Parathyroid adenoma (tissue), 2 donors: Measurements from ENCODE around the gene FAM83C.

Experiments used
- H2AFZ ChIP-seq: fragments of 300-600 bp; sonication (generic); one replicate; pipeline ENCODE4 v1.7.0; 2017; ENCODE audit warnings: antibody characterized with exemption, mild to moderate bottlenecking
- H3K27ac ChIP-seq: fragments of 300-600 bp; sonication (generic); one replicate; pipeline ENCODE4 v1.7.0; 2017
- H3K27me3 ChIP-seq: fragments of 300-600 bp; sonication (generic); one replicate; pipeline ENCODE4 v1.7.0; 2017; ENCODE audit warnings: low read length; ENCODE audit not compliant: control insufficient read depth, insufficient read depth
- H3K36me3 ChIP-seq: fragments of 300-600 bp; sonication (generic); one replicate; pipeline ENCODE4 v1.7.0; 2017; ENCODE audit warnings: low read length; ENCODE audit not compliant: control insufficient read depth, insufficient read depth
- H3K4me1 ChIP-seq: fragments of 300-600 bp; sonication (generic); one replicate; pipeline ENCODE4 v1.7.0; 2017; ENCODE audit warnings: control low read depth
- H3K4me2 ChIP-seq: fragments of 300-600 bp; sonication (generic); one replicate; pipeline ENCODE4 v1.7.0; 2017; ENCODE audit warnings: low read length
- H3K4me3 ChIP-seq: fragments of 300-600 bp; sonication (generic); one replicate; pipeline ENCODE4 v1.7.0; 2017; ENCODE audit warnings: low read depth, low read length
- H3K79me2 ChIP-seq: fragments of 300-600 bp; sonication (generic); one replicate; pipeline ENCODE4 v1.7.0; 2017; ENCODE audit warnings: control low read depth
- H3K9ac ChIP-seq: fragments of 300-600 bp; sonication (generic); one replicate; pipeline ENCODE4 v1.7.0; 2017; ENCODE audit warnings: mild to moderate bottlenecking
- H3K9me3 ChIP-seq: fragments of 300-600 bp; sonication (generic); one replicate; pipeline ENCODE4 v1.7.0; 2017; ENCODE audit warnings: low read length; ENCODE audit not compliant: control insufficient read depth
- CTCF ChIP-seq: fragments of 300-600 bp; sonication (generic); IDR thresholded peaks from one replicate; pipeline ENCODE4 v1.7.0; 2017; ENCODE audit warnings: antibody characterized with exemption, mild to moderate bottlenecking
- donor health status: primary hyperparathyroidism.

FAM83C gene

GRCh38 chr20:35291654-35292503 lies at the start of gene FAM83C:
Gene FAM83C (minus strand): TSS chr20:35292425. CDS start chr20:35292304, 121 bp downstream.
- H3K27ac ChIP-seq: no peak within 1 kb of the TSS
- no peak within 1 kb of the TSS for H3K9ac ChIP-seq
- no peaks in the 10 kb centered on the region for H3K4me1 ChIP-seq
- H3K79me2 ChIP-seq: no peaks in the 10 kb centered on the region
- no peaks in the 10 kb centered on the region for H3K27me3 ChIP-seq
- TF ChIP-seq CTCF: no peak
- H2AFZ ChIP-seq: no peak within 1 kb of the TSS
- no peaks in the 10 kb centered on the region for H3K9me3 ChIP-seq
- H3K36me3 ChIP-seq: no peaks in the 10 kb centered on the region
- H3K4me3 ChIP-seq: no peak within 1 kb of the TSS
- H3K4me2 ChIP-seq: no peak within 1 kb of the TSS

DNA sequence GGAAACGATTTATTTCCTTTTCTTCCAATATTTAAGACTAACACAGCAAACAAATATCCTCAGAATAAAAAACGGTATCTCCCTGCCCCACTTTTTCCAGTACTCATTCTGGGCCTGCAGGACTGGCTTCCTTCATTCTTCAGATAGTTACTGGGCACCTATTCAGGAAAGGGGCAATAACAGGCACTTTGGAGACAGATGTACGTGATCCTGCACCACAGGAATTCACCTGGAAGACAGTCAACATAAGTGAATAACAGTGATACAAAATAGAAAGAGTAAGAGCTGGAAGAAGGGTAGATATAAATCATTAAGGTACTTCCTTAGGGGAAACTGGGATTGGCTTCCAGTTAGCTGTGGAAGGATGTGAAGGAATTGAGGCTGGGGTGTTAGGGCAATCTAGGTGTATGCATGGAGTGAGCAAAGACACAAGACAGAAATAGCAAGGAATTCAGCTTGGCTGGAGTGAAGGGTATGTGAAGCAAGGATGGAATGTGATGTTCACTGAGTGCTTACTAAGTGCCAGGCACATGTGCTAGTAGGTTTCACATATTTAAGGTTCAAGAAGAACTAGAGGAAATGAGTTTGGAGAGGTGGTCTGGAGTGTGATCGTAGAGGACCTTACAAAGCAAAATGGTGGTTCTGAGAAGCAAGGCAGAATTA lies 49.3 kb upstream of the FAM83C start:
- H3K4me3 ChIP-seq: no peak overlapping the region
- no peaks in the 10 kb centered on the region for H3K27me3 ChIP-seq
- TF ChIP-seq CTCF: no peak
- H3K27ac ChIP-seq: no peak overlapping the region
- H3K9ac ChIP-seq: no peak overlapping the region
- H3K4me1 ChIP-seq: no peaks in the 10 kb centered on the region
- no peak overlapping the region for H2AFZ ChIP-seq
- no peaks in the 10 kb centered on the region for H3K36me3 ChIP-seq
- H3K79me2 ChIP-seq: no peaks in the 10 kb centered on the region
- no peak overlapping the region for H3K4me2 ChIP-seq
- H3K9me3 ChIP-seq: no peaks in the 10 kb centered on the region

DNA sequence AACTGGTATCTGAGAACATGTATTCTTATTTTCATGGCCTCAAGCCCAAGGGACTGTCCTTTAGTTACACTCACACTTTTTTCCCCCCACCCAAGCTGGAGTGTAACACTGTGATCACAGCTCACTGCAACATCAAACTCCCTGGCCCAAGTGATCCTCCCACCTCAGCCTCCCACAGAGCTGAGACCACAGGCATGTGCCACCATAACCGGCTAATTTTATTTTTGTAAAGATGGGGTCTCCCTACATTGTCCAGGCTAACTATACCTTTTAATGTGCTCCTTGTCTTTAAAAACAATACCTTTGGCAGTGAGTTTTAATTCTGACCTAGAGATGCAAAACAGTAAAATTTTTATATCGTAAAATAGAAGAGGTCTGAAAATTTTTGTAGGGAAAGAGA lies 48.2 kb upstream of the FAM83C start:
- TF ChIP-seq CTCF: no peak
- H3K9me3 ChIP-seq: no peaks in the 10 kb centered on the region

GRCh38 chr20:35339636-35340035 lies 47.4 kb upstream of the FAM83C start:
- H3K4me1 ChIP-seq: no peaks in the 10 kb centered on the region

More for the DNA sequence above, 48.2 kb upstream of the FAM83C start:
- Histone ChIP-seq H3K27me3 (no peaks in the 10 kb centered on the region), H3K4me1 (no peaks in the 10 kb centered on the region), H2AFZ (no peak overlapping the region), H3K36me3 (no peaks in the 10 kb centered on the region), H3K9ac (no peak overlapping the region), H3K4me2 (no peak overlapping the region), H3K79me2 (no peaks in the 10 kb centered on the region), H3K4me3 (no peak overlapping the region), H3K27ac (no peak overlapping the region)

More at GRCh38 chr20:35339636-35340035, 47.4 kb upstream of the FAM83C start:
- H3K4me3 ChIP-seq: no peak overlapping the region
- H3K27me3 ChIP-seq: no peaks in the 10 kb centered on the region
- H3K36me3 ChIP-seq: no peaks in the 10 kb centered on the region
- no peak overlapping the region for H3K4me2 ChIP-seq
- no peak overlapping the region for H2AFZ ChIP-seq
- no peak overlapping the region for H3K9ac ChIP-seq
- TF ChIP-seq CTCF: no peak
- no peaks in the 10 kb centered on the region for H3K9me3 ChIP-seq
- H3K27ac ChIP-seq: no peak overlapping the region
- no peaks in the 10 kb centered on the region for H3K79me2 ChIP-seq
